Left colon (tissue), 2 donors: Measurements from ENCODE around the gene ANKRD37. TPM values are rescaled to one million over a fixed set of nuclear protein-coding genes. Genes with fewer than 3 reads are reported as not detected.
"Not testable (repeated sequence)": the region's sequence is repeated elsewhere in the genome, so short reads cannot be mapped to it uniquely, and the experiment has no call there.

Experiments used
- ATAC-seq: fragments of 200-7000 bp; cut with Tn5 transposase; one replicate; pipeline ENCODE4 v1.9.1; 2020; ENCODE audit warnings: mild to moderate bottlenecking, moderate library complexity
- DNase-seq, 2 donors: peaks; one replicate each; pipeline ENCODE4 v3.0.0-alpha.2; 2020
- intact Hi-C, 2 donors: fragments of 100-400 bp; cut with DNase I in 1 of 2; cut with micrococcal nuclease in 1 of 2; formaldehyde crosslinking; loops; one replicate each; pipeline versions ENCODE4 v1.11.2 to v1.14.0; 2022; cut with DNase I, micrococcal nuclease
- long read RNA-seq: library from polyadenylated mRNA; unstranded; transcript quantifications from one replicate; pipeline ENCODE4 v2.0.0, GENCODE V29; 2021
- total RNA-seq, 2 donors: library from RNA; stranded (reverse); fragmentation: NEBNext Ultra II Directional; extraction: Animal tissue kit (Norgen Biotek cat#: 25700); gene quantifications; one replicate each; pipeline ENCODE4 v1.2.1, GENCODE V29; 2021
- donor health status: DM: no; HTN: no; CAD: no.
- donor health status: DM: yes; HTN: yes; CAD: no.

The ANKRD37 gene, protein sequence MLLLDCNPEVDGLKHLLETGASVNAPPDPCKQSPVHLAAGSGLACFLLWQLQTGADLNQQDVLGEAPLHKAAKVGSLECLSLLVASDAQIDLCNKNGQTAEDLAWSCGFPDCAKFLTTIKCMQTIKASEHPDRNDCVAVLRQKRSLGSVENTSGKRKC
- 1 to 10 TPM; 5.0 to 9.1 TPM for total RNA-seq
- long read RNA-seq, partial matches to known transcripts = 0 of 6 reads
- long read RNA-seq, other reads (novel, unspliced or antisense) = 4 of 6 reads

DNA sequence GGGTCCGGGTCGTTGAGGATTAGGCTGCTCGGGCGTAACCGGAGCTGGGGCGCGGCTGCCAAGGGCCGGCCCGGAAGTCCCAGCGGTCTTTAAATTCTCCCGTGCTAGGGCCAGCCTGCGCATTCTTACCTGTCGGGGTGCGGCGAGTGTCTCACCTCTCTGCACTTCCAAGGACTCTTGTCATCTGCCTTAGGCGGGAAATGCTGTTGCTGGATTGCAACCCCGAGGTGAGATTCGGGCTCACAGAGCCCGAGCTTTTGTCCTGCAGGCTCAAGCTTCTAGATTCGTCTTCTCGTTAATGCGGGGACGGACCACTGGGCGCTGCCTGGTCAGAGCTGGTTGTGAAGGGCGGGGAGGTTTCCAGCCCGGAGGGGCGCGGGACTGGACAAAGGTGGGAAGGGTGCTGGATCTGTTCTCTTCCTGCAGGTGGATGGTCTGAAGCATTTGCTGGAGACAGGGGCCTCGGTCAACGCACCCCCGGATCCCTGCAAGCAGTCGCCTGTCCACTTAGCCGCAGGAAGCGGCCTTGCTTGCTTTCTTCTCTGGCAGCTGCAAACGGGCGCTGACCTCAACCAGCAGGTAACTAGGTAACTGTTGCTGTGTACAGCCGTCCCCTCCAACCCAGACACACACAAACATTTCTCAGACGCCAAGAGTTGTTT, at the start of gene ANKRD37:
Gene ANKRD37 (plus strand): TSS at position 118 of the 662 bp plus-strand sequence. CDS start 83 bp downstream, at position 201.
- ATAC-seq (peak; percentile 39), DNase-seq (peak; percentile 69 to 73)
- intact Hi-C loops = loop anchor here in 1 of 2 donors (10.0 kb wide), 1 partner anchor 212 kb away; no protein-coding TSS in a partner anchor

- ATAC-seq (no peak), DNase-seq (no peak)
- intact Hi-C loops = no loop called here
Observed at GRCh38 chr4:185346975-185347601, 49.6 kb upstream of the ANKRD37 start.

DNA sequence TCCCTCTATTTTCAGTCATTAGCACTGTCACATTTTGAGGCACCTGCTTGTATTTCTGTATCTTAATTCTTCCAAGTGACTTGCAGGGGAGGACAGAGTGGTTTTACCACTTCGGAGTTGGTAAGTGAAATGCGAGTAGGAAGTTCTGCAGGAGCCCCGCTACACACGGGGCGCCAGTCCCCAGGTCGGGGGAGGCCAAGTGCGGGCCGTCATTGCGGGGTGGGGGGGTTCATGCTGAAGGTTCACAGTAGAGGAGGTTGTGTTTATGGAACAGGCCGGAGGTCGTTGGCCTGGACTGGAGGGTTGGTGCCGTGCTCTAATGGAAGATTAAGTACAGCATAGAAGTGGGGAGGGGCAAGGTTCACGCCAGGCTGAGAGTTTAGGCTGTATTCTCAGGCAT, 45.0 kb upstream of the ANKRD37 start:
- intact Hi-C loops = no loop called here
- ATAC-seq (no peak), DNase-seq (no peak)

GRCh38 chr4:185352202-185352601, 44.4 kb upstream of the ANKRD37 start:
- intact Hi-C loops = no loop called here
- DNase-seq = no peak

GRCh38 chr4:185352741-185353140, 43.9 kb upstream of the ANKRD37 start:
- intact Hi-C loops = no loop called here
- no peak for ATAC-seq
- no peak for DNase-seq

More at GRCh38 chr4:185352202-185352601, 44.4 kb upstream of the ANKRD37 start:
- no peak for ATAC-seq

DNA sequence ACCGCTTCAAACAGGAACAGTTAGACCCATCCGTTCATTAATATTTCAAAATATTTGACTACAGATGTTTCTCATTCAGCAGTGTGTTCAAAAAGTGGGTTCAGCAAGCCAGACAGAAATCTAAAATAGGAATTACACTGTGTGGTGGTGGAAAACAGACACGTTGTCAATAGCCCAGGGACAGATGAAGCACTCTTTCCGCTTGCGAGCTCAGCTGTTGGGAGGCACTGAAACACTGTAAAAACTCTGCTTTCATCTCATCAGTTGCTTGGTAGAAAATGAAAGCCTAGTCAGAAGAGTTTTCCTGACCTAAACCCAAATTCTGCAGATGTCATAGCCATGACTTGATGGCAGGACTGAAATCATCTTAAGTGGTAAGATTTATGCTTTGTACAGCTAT, 39.4 kb upstream of the ANKRD37 start:
- DNase-seq (no peak), ATAC-seq (no peak)
- intact Hi-C loops = no loop called here

- intact Hi-C loops = no loop called here
- ATAC-seq = no peak
- no peak for DNase-seq
Observed at GRCh38 chr4:185357733-185358440, 38.8 kb upstream of the ANKRD37 start.

GRCh38 chr4:185358514-185358913, 38.1 kb upstream of the ANKRD37 start:
- DNase-seq = no peak
- intact Hi-C loops = no loop called here
- no peak for ATAC-seq

DNA sequence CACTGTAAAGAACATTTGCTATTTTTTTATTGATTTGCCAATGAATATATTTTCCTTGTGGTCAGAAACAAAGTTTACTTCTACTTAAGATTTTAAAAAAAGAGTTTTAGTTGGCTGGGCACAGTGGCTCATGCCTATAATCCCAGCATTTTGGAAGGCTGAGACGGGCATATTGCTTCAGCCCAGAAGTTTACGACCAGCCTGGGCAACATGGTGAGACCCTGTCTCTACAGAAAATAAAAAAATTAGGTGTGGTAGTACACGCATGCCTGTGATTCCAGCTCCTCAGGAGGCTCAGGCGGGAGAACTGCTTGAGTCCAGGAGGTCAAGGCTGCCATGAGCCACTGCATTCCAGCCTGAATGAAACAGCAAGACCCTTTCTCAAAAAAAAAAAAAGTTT, 37.7 kb upstream of the ANKRD37 start:
- intact Hi-C loops = no loop called here
- ATAC-seq (no peak), DNase-seq (no peak)

DNA sequence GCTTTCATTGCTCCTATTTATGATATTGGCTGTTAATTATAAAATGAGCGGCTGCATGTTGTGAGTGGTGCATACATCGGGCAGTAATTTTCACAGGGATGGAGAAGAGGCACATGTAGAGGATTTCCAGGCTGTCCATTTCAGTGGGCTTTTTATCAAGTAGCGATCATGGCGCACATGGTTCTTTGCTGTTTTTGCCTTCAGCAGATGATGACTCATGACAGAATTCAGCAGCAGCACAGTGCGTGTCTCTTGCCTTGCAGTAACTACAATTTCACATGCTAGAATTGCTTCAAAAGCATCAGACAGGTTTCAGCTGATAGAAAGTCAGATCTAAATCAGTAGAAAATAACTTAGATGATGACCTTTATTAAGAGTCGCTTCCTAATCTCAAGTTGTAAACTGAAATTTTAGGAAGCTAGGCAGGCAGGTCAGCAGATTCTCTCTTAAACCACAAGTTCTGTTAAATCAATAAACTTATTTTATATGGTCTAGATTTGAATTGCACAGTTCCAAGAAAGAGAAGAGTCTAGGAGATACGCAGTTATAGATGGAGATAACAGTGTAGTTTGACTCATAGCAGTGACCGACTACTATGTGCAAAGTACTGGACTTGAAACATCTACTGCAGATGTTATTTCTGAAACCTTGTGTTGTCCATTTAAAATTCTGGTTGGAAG, 36.7 kb upstream of the ANKRD37 start:
- ATAC-seq (no peak), DNase-seq (no peak)
- intact Hi-C loops = no loop called here

GRCh38 chr4:185361872-185362271, 34.8 kb upstream of the ANKRD37 start:
- ATAC-seq (no peak), DNase-seq (no peak)
- intact Hi-C loops = no loop called here

- ATAC-seq, intact Hi-C loops, DNase-seq: not testable (repeated sequence)
Observed at GRCh38 chr4:185362570-185362969, 34.1 kb upstream of the ANKRD37 start.

- no peak for DNase-seq
- intact Hi-C loops = no loop called here
- ATAC-seq = no peak
Observed at GRCh38 chr4:185363251-185363650, 33.4 kb upstream of the ANKRD37 start.

DNA sequence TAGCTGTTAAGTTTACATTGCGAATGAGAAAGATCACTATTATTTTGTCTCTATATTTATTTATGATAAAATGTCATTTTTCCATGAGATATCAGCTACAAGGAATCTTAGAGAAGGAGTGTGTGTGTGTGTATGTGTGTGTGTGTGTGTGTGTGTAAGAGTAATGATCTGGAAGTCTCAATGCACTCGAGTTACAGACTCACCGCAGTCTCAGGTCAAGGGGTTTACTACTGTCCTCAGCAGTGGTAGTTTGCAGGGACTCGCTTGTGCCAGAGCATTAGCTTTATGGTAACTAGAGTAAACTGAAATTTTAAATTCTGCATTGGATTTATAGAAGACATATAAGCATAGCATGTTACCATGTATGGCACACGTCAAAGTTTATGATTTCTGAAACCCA, 31.8 kb upstream of the ANKRD37 start:
- intact Hi-C loops = no loop called here
- DNase-seq (no peak), ATAC-seq (no peak)

DNA sequence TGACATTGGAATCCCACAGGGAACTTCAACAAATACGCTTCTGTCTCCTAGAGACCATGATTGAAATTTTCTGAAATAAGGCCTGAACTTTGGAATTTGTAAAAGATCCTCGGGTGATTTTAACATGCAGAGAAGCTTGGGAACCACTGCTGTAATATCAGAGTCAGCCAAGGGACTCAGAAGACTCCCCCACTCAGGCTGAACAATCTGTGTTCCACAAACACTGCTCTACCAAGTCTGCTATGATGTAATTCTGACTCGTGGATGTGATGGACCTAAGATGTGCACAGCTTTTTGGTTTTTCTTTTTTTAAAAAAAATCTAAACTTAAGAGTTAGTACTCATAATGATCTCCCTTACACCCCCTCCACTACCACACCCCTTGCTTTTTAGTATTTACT, 26.9 kb upstream of the ANKRD37 start:
- intact Hi-C loops = no loop called here
- ATAC-seq = no peak
- DNase-seq = no peak

DNA sequence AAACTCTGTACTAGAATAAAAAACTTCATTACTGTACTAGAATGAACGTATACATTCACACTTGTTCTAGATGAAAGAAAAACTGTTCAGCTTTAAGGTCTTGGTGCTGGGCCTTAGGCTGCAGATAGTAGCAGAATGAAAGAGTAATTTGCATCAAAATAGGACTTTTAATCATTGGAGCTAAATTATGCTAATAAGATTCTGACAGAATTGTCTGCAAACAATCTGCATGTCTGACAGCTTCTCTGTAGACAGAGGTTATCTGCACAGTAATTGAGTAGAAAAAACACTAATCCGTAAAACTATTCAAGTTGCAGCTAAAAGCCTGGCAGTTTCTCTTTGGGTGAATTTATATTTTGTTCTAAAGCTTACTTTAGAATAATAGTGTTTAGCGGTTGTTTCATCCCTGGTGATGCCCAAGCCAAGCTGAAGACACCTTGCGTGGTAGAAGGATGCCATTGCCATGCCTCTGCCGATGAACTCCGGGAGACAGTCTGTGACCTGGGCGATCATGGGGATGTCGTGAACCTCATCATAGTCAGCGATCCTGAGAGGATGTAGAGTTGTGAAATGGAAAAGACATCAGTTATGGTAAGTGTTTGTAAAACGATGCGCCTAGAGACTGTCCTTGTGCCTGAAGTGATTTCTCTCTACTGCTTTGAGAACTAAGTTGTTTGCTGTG, 26.2 kb upstream of the ANKRD37 start:
- intact Hi-C loops = no loop called here
- DNase-seq = no peak

DNA sequence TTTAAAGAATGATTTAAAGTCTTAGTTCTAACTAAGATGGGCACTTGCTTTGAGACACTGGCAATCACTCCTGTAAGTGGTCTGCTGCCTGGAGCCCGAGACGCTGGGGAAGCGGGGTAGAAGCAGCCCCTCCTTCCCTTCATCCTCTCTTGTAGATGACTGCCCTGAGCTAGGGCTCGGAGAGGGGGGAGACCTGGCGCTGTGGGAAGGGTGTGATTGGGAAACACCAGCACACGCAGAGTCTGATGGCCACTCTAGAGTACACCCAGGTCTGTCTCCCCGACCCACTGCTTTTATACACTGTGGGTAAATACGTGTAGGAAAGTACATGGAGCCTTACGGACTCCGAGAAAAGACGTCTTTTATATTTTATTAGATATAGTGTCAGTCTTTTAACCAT, 24.9 kb upstream of the ANKRD37 start:
- DNase-seq (no peak), ATAC-seq (no peak)
- intact Hi-C loops = no loop called here

More for the DNA sequence above, 26.2 kb upstream of the ANKRD37 start:
- no peak for ATAC-seq

- ATAC-seq = no peak
- intact Hi-C loops = no loop called here
- no peak for DNase-seq
Observed at GRCh38 chr4:185374027-185374426, 22.6 kb upstream of the ANKRD37 start.
